ENCODE results near the gene STK25.

The STK25 gene

GRCh38 chr2:241489733-241490680 lies 18.4 kb downstream of the STK25 start:
- H3K4me1 Mint-ChIP-seq, result no peaks in the 10 kb centered on the region
- peaks cover 25% of the 10 kb centered on the region for H3K36me3 Mint-ChIP-seq (ENCODE audit: low read depth)
- no peak for TF ChIP-seq CTCF (IDR thresholded peaks at IDR 0.05; ENCODE audit: unreplicated experiment in 3 of 3)
- H3K9me3 Mint-ChIP-seq, result no peaks in the 10 kb centered on the region
- no peak overlapping the region for H3K27ac Mint-ChIP-seq
- no peaks in the 10 kb centered on the region for H3K27me3 Mint-ChIP-seq (ENCODE audit: low read depth)
- no peak overlapping the region for H3K4me3 Mint-ChIP-seq

DNA sequence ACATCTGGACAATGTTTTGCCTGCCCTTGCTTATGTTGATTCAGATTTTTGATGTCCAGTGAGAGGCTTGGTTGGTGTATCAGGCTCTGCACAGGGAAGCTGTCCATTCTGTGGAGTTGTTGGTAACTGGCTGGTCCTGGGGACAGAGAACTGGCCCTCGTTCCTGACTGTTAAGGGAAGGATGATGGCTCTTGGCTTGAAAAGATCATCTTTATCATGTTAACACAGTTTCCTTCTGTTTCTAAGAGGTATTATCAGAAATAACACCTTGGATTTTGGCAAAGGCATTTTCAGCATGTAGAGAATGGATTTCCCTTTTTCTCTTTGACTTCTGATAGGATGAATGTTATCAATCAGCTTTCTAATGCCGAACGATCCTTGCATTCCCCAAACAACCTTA lies 19.3 kb downstream of the STK25 start:
- Mint-ChIP-seq H3K27ac (no peak overlapping the region), H3K4me1 (no peaks in the 10 kb centered on the region), H3K36me3 (ENCODE audit: low read depth) (peaks cover 21% of the 10 kb centered on the region), H3K4me3 (no peak overlapping the region), H3K9me3 (no peaks in the 10 kb centered on the region), H3K27me3 (ENCODE audit: low read depth) (no peaks in the 10 kb centered on the region)
- no peak for TF ChIP-seq CTCF (IDR thresholded peaks at IDR 0.05; ENCODE audit: unreplicated experiment in 3 of 3)

DNA sequence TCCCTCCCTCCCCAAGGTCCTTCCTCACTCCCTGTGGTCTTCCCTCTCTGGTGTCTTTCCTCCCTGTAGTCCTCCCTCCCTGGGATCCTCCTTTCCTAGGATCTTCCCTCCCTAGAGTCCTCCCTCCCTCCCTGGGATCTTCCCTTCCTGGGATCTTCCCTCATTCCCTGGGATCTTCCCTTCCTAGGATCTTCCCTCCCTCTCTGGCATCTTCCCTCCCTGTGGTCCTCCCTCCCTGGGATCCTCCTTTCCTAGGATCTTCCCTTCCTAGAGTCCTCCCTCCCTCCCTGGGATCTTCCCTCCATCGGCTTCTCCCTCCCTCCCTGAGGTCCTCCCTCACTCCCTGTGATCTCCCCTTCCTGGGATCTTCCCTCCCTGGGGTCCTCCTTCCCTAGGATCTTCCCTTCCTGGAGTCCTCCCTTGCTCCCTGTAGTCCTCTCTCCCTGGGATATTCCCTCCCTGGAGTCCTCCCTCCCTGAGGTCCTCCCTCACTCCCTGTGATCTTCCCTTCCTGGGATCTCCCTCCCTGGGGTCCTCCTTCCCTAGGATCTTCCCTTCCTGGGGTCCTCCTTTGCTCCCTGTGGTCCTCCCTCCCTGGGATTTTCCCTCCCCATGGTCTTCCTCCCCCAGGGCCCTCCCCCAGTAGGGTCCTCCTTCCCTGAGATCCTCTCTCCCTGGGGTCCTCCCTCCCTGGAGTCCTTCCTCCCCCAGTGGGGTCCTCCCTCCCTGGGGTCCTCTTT lies 23.0 kb downstream of the STK25 start:
- no peaks in the 10 kb centered on the region for H3K27me3 Mint-ChIP-seq (ENCODE audit: low read depth)
- TF ChIP-seq CTCF (IDR thresholded peaks at IDR 0.05; ENCODE audit: unreplicated experiment in 3 of 3), result no peak
- H3K4me1 Mint-ChIP-seq, result peaks cover 9% of the 10 kb centered on the region
- H3K4me3 Mint-ChIP-seq, result no peak overlapping the region
- no peaks in the 10 kb centered on the region for H3K9me3 Mint-ChIP-seq
- peaks cover 14% of the 10 kb centered on the region for H3K36me3 Mint-ChIP-seq (ENCODE audit: low read depth)
- no peak overlapping the region for H3K27ac Mint-ChIP-seq

GRCh38 chr2:241483305-241483704 lies 25.1 kb downstream of the STK25 start:
- Mint-ChIP-seq H3K4me1 (peaks cover 16% of the 10 kb centered on the region), H3K27me3 (ENCODE audit: low read depth) (no peaks in the 10 kb centered on the region), H3K4me3 (no peak overlapping the region), H3K27ac (no peak overlapping the region), H3K9me3 (no peaks in the 10 kb centered on the region), H3K36me3 (ENCODE audit: low read depth) (peaks cover 13% of the 10 kb centered on the region)
- TF ChIP-seq CTCF (IDR thresholded peaks at IDR 0.05; ENCODE audit: unreplicated experiment in 3 of 3), result no peak

DNA sequence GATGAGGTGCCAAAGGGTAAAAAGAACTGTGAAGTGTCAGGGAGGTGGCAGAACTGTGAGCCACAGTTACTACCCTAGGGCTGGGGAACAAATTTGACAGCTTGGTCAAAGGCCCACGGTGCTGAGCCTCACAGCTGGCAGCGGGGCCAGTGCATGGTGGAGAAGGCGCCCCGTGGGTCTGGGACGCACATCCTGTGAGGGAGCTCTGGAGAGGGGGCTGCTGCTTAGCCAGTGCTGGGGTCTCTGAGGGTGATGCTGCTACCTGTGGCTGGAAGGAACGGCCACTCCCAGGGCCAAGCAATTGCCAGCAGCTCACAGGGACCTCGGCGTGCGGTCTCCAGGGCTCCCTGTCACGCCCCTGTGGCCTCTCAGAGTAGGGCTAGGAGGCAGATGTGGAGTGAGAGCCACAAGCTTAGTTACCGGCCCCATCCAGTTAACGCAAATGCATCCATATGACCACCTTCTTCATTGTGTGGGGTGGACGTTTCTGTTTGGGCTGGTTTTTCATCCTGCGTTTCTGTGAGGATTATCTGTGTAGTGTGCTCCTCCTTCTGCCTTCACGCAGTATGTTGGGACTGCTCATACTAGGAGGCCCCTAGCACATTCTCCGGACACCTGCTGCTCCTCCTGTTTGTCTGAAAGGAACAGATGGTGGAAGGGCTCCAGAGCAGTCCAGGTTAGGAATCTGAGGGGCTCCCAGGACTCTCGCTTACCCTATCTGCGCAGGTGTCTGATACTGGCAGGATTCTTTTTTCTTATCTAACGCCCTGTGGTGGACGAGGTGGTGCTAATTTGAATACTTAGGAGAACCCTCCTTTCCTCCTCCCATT lies 26.0 kb downstream of the STK25 start:
- Mint-ChIP-seq H3K36me3 (ENCODE audit: low read depth) (peaks cover 16% of the 10 kb centered on the region), H3K4me1 (peaks cover 16% of the 10 kb centered on the region), H3K4me3 (no peak overlapping the region), H3K9me3 (no peaks in the 10 kb centered on the region), H3K27me3 (ENCODE audit: low read depth) (no peaks in the 10 kb centered on the region), H3K27ac (no peak overlapping the region)
- no peak for TF ChIP-seq CTCF (IDR thresholded peaks at IDR 0.05; ENCODE audit: unreplicated experiment in 3 of 3)
